Measurements from ENCODE around the gene ARL15.

ARL15 gene

DNA sequence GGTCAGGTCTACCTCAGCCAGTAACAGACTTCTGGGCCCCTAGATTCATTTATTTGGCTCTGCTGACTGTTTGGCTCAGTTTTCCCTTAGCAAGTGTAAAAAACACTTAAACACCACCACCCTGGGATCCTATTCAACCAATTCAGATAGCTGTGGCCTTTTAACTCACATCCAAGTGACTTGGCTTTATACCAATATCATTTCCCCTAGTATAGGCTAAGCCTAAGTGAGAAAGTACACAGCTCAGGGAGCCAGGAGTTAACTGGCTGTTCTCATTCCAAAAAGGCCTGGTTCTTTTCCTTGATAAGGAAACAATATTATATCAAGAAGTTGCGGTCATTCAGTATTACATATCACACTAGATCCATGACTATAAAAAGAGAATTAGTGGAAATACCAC, 163.5 kb downstream of the ARL15 start:
- DNase-seq = no peak

GRCh38 chr5:54146390-54146789, 164.0 kb downstream of the ARL15 start:
- DNase-seq = no peak

DNA sequence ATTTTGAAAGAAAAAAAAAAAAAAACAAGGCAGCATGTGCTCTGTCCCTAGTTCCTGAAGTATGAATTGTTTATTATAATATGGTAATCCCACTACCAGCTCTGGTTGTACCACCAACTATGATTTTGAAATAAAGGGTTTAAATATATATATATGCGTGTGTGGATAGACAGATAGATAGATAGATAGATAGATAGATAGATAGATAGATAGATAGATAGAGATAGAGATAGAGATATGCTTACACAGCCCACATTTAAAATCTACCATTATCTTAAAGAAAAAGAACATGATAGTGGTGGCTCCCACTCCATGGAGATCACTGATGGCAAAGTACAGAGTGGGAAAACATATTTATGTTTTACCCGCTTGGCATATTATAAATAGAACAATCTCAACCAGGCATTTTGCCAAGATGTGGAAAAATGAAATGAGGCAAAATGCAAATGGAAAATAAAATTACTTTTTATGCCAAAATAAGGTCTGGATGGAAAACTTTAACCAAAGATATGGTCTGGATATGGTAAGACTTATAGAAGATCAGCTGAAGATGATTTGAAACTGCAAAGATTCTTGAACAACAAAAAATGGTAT, 170.0 kb downstream of the ARL15 start:
- DNase-seq = no peak

- no peak for DNase-seq
Observed at GRCh38 chr5:54136516-54137440, 173.6 kb downstream of the ARL15 start.

- no peak for DNase-seq
Observed at GRCh38 chr5:54135042-54135441, 175.3 kb downstream of the ARL15 start.

GRCh38 chr5:54133917-54134316, 176.5 kb downstream of the ARL15 start:
- no peak for DNase-seq

- DNase-seq = no peak
Observed at GRCh38 chr5:54120473-54120872, 189.9 kb downstream of the ARL15 start.

- no peak for DNase-seq
Observed at GRCh38 chr5:54117957-54118356, 192.4 kb downstream of the ARL15 start.

DNA sequence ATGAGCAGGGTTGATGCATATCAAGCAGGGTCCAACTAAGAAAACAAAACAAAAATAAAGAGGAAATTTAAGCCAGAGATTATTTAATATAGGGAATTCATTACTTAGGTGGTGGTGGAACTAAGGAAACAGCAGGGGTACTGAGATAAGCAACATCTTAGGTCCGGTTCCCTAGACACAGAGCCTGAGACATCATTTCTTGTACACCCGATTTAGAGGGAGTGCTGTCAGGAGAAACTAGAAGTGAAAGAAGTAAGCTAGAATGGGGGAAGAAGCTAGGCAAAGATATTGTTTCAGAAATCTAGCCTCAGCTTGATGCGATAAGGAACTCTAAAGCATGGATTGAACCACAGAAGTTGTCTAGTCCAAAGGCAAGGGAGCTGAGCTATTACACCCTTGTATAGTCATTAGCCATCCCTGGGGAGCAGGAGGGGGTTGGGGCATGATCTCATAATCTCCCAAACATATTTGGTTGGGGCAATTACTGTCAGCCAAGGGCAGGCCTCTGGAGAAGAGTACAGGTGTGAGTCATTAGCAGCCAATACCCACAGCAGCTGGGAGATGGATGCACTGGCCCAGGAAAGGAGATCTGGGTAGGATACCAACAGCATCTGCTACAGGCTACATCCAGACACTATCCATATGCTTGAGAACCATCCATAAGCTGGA, 194.5 kb downstream of the ARL15 start:
- DNase-seq = no peak

DNA sequence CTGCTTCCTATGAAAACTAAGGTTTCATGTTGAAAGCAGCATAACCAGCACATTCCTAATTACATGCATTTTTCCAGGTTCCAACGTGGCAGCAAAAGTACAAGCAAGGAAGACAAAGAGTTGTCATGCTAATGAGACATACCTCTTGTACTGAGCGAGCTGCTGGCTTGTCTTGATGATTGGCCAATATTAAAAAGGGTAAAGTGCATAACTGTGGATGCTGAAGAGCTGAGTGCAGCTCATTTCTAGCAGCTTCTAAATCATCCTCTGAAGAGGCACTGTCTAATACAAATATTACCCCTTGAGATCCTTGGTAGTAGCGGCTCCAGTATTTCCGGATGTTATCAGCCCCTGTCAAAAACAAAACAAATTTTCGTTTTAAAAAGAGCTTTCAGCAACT, 197.3 kb downstream of the ARL15 start:
- DNase-seq = no peak

- DNase-seq = no peak
Observed at GRCh38 chr5:54109626-54110330, 200.6 kb downstream of the ARL15 start.

- no peak for DNase-seq
Observed at GRCh38 chr5:54108136-54108535, 202.2 kb downstream of the ARL15 start.

DNA sequence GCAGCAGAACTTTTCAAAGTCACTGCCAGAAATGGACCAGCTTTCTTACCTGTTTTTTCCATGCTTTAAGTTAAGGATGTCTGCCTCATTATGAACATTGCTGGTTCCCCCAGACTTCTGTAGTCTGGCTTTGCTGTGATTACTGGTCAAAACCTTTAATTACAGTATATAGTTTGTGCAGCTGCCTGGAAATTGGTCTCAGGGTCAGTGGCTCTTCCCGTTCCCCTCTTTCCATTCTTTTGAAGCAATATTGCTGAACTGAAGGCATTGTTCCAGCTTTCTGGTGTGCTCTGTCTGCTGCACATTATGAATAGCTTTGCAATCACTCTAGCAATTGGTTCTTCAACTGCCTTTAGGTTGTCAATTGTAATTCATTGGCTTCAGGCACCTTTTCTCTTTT, 206.5 kb downstream of the ARL15 start:
- no peak for DNase-seq

DNA sequence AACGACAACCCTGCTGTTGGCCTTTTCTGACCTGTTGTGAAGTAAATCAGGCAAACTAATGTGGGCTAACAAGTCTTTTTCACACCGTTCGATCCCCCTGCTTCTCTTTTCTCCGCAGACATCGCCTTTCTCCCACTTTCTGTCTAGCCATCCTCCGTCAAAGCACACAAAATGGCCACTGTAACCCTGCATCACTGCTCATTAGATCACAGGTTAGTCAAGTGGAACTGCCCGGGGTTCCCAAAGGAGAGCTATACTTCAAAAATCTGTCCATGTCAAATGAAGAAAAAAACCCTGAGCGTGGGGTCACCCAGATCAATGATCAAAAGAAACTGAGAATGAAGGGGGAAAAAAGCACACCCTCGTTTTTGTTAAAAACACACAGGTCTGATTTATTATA, 212.1 kb downstream of the ARL15 start:
- DNase-seq = no peak

GRCh38 chr5:54095969-54096368, 214.4 kb downstream of the ARL15 start:
- DNase-seq = no peak

DNA sequence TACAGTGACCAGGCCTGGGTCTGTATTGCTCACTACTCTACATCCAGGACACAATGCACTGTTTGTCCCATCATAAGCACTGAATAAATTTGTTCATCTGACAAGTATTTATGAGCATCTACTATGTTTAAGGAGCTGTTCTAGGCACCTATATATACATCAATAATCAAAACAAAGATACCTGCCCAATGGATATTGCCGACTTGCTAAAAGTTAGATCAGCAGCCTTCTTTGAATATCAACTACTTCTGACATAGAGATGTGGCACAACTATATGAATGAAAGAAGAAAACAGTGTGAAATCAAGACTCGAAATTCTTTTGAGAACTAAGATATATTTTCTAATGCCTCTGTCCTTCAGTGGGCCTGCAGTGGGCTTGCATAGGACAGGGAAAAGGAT, 215.7 kb downstream of the ARL15 start:
- no peak for DNase-seq

GRCh38 chr5:54093861-54094260, 216.5 kb downstream of the ARL15 start:
- no peak for DNase-seq

GRCh38 chr5:54093081-54093492, 217.3 kb downstream of the ARL15 start:
- no peak for DNase-seq

DNA sequence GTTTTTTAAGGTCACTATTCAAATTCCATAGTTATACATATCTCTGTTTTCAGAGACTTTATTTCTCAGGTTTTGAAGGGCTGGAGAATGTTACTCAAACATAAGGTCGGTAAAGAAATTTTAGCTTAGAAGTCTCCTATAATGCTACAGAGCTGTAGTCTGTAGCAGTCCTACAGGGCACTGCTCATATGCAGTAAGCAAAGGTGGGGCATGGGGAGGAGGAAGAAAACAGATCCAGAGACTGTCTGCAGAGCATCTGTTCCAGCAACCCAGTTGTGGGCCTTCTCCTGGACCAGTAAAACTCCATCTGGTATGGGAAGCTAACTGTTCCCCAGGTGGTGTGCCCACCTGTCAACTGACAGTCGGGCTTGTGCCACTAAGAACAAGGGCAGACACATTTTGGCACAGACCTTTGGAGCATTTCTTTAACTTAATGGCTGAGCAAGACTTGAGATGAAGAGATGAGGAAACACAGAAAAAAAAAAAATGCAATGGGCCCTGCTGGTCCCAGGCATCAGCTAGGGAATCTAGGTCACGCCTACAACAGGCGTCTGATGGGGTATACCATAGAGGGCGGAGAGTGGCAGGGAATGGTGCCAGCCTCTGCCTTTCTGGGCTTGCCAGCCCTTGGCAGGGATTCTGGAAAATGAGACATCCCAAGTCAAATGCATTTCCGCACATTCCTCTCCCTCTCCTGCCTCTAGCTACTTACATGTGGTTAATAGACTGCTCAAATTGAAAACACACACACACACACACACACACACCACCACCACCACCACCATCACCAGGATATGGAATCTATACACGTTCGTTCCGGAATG, 218.9 kb downstream of the ARL15 start:
- no peak for DNase-seq

- no peak for DNase-seq
Observed at GRCh38 chr5:54090495-54091120, 219.8 kb downstream of the ARL15 start.

GRCh38 chr5:54088081-54088480, 222.3 kb downstream of the ARL15 start:
- no peak for DNase-seq

- no peak for DNase-seq
Observed at GRCh38 chr5:54087436-54087835, 222.9 kb downstream of the ARL15 start.

All from effector CD8-positive, alpha-beta T cell (primary cell).